Measurements from ENCODE around the gene STK17B.

GRCh38 chr2:196159221-196159892, 12.0 kb downstream of the STK17B start:
- TF ChIP-seq CTCF (IDR thresholded peaks at IDR 0.05; ENCODE audit: low read depth, low read length) (no peak), MYC (IDR thresholded peaks at IDR 0.05; ENCODE audit: low read depth, low read length) (no peak)

Data from NB4 (cell line).